ENCODE data around the gene WDR62. TPM values are rescaled to one million over a fixed set of nuclear protein-coding genes. Genes with fewer than 3 reads are reported as not detected.

WDR62 gene
- total and polyA plus RNA-seq, 2 of the 8 experiments (the other 6 are each of a cell fraction or from before 2014, with no cell fraction given): 28.2 to 39.5 TPM

DNA sequence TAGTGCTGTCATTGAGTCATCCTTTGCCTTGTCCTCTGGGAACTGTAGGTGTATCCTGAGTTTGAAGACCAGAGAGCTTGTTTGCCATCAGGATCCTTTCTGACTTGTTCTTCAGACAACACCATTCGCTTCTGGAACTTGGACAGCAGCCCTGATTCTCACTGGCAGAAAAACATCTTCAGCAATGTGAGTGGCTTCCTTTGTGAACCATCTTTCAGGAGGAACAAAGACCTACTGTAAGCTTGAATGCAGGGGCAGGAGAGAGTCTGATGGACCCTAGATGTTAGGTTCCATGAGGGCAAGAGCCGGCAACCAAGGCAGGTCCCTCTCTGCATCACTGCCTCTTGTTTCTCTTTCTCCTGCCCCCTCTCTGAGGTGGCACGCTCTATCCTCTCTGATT lies 26.7 kb downstream of the WDR62 start:
- Histone ChIP-seq H2BK12ac (ENCODE audit: low read depth, low read length) (no peak overlapping the region), H3K79me1 (ENCODE audit: low read depth, low read length) (no peaks in the 10 kb centered on the region), H2BK20ac (ENCODE audit: low read length) (no peak overlapping the region), H4K20me1 (replicated peaks in 1 of 2; ENCODE audit: control insufficient read depth in 1 of 2, insufficient read depth in 2 of 2, low read length in 2 of 2) (peaks cover 0 to 9% of the 10 kb centered on the region in 2 experiments), H2BK120ac (replicated peaks; ENCODE audit: low read depth, low read length) (no peak overlapping the region), H3K9ac (replicated peaks in 1 of 4; ENCODE audit: extremely low read depth in 1 of 4, low read depth in 3 of 4, low read length in 3 of 4) (no peak overlapping the region), H3K4me2 (ENCODE audit: insufficient read depth in 1 of 2, low read depth in 2 of 2, low read length in 2 of 2) (no peak overlapping the region), H3K18ac (ENCODE audit: extremely low read depth, low read length) (no peak overlapping the region), H2AK5ac (ENCODE audit: low read depth, low read length) (no peak overlapping the region), H3K4me3 (ENCODE audit: extremely low read depth in 1 of 4, insufficient read depth in 2 of 4, low read depth in 3 of 4, low read length in 4 of 4) (no peak overlapping the region), H3K27ac (ENCODE audit: low read depth, low read length) (no peak overlapping the region), H4K8ac (ENCODE audit: extremely low read depth, insufficient read depth, low read length) (no peak overlapping the region), H2AFZ (ENCODE audit: low read length) (no peak overlapping the region), H3K14ac (ENCODE audit: insufficient read length) (no peak overlapping the region), H3K36me3 (ENCODE audit: control insufficient read depth in 2 of 4, insufficient read depth in 4 of 4, low read length in 3 of 4) (peaks cover 28 to 67% (median 46%) of the 10 kb centered on the region in 4 experiments), H4K91ac (replicated peaks; ENCODE audit: insufficient read length, low read length) (no peak overlapping the region), H3K4ac (replicated peaks; ENCODE audit: insufficient read length, low read depth, low read length) (no peak overlapping the region), H2BK5ac (ENCODE audit: low read depth, low read length) (no peak overlapping the region), H3K23ac (ENCODE audit: insufficient read length) (no peak overlapping the region), H3K27me3 (replicated peaks in 1 of 4; ENCODE audit: control insufficient read depth in 3 of 4, extremely low read depth in 1 of 4, insufficient read depth in 3 of 4, low read length in 3 of 4) (no peaks in the 10 kb centered on the region), H2BK15ac (ENCODE audit: low read length) (no peak overlapping the region), H3K9me3 (ENCODE audit: insufficient read depth in 2 of 2, low read depth in 1 of 2, low read length in 1 of 2) (no peaks in the 10 kb centered on the region), H4K5ac (ENCODE audit: insufficient read length, low read depth, low read length) (no peak overlapping the region), H3K23me2 (ENCODE audit: low read depth, low read length) (no peaks in the 10 kb centered on the region), H3K56ac (replicated peaks; ENCODE audit: insufficient read length, low read depth, low read length) (no peak overlapping the region), H3K79me2 (ENCODE audit: control insufficient read depth in 1 of 2, insufficient read depth in 2 of 2, low read length in 2 of 2) (no peaks in the 10 kb centered on the region), H3K4me1 (replicated peaks in 1 of 4; ENCODE audit: control insufficient read depth in 3 of 4, insufficient read depth in 4 of 4, low read length in 3 of 4) (no peaks in the 10 kb centered on the region)
- ChIA-PET POLR2A (ENCODE audit: partially characterized antibody) (no interaction called here), CTCF (ENCODE audit: partially characterized antibody) (interaction anchor here (0.9 kb wide), 1 partner anchor 20 kb away, joined by 3 read pairs; no protein-coding TSS in a partner anchor)
- DNase-seq (ENCODE audit: low read depth in 1 of 2, low spot score in 2 of 2): no peak
- no peak for FAIRE-seq
- WGBS, 2 experiments (ENCODE audit: extremely low coverage in 1 of 2, insufficient coverage in 1 of 2, insufficient read length in 1 of 2, insufficient replicate concordance in 2 of 2, low coverage in 1 of 2, low lambda C conversion rate in 2 of 2, missing lambda C conversion rate in 1 of 2): 94% methylated on average over 3 of the region's 3 CpGs; no CpG with 5 or more reads in 1 of the 2 experiments
- no peak for TF ChIP-seq CBX8 (IDR thresholded peaks at IDR 0.05; ENCODE audit: borderline replicate concordance, low read depth, low read length)
- no peak for TF ChIP-seq SP4 (IDR thresholded peaks at IDR 0.05; ENCODE audit: low read length)
- no peak for TF ChIP-seq SUZ12 (IDR thresholded peaks at IDR 0.05; ENCODE audit: low read length)
- TF ChIP-seq HDAC2 (IDR thresholded peaks at IDR 0.05; ENCODE audit: borderline replicate concordance in 1 of 2, low read depth in 2 of 2, low read length in 2 of 2): no peak
- TF ChIP-seq MAFK (IDR thresholded peaks at IDR 0.05; ENCODE audit: low read depth, low read length): no peak
- TF ChIP-seq, protein P1, sequence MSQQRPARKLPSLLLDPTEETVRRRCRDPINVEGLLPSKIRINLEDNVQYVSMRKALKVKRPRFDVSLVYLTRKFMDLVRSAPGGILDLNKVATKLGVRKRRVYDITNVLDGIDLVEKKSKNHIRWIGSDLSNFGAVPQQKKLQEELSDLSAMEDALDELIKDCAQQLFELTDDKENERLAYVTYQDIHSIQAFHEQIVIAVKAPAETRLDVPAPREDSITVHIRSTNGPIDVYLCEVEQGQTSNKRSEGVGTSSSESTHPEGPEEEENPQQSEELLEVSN (IDR thresholded peaks at IDR 0.05): no peak
- TF ChIP-seq YY1 (IDR thresholded peaks at IDR 0.05; ENCODE audit: low read depth, low read length): no peak
- TF ChIP-seq JUN (IDR thresholded peaks at IDR 0.05; ENCODE audit: low read depth, low read length): no peak
